Kidney tubule cell (primary cell): ENCODE data around the gene CREB5.

Source experiments
- DNase-seq: peaks from one replicate; pipeline ENCODE4 v3.0.0-alpha.2; 2018; ENCODE audit warnings: low spot score

The CREB5 gene

GRCh38 chr7:28685644-28686417 is 273.5 kb downstream of the CREB5 start:
- DNase-seq = peak; percentile 99

GRCh38 chr7:28686418-28686800 is 274.1 kb downstream of the CREB5 start:
- peak; percentile 81 for DNase-seq

GRCh38 chr7:28687537-28687936 is 275.2 kb downstream of the CREB5 start:
- no peak for DNase-seq

- no peak for DNase-seq
These were observed 275.9 kb downstream of the CREB5 start for GRCh38 chr7:28688174-28688573.

DNA sequence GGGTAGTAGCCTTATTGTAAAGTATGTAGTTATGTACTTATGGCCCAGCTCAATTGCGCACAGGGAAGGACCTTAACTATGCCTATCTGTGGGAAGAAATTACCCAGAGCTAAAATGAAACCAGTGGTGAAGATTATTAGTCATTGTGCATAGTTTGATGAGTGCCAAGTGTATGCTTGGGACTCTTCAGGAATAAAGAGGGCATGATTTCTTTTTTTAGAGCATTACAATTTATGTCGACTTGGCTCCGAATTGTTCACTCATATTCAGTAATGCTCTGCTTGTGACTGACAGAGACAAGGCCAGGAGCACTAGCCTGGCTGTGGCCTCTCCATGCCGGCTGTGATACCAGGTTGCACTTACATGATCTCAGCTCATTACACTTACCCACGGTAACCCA is 276.3 kb downstream of the CREB5 start:
- peak; percentile 68 for DNase-seq

GRCh38 chr7:28695300-28696295 is 283.3 kb downstream of the CREB5 start:
- DNase-seq = no peak

DNA sequence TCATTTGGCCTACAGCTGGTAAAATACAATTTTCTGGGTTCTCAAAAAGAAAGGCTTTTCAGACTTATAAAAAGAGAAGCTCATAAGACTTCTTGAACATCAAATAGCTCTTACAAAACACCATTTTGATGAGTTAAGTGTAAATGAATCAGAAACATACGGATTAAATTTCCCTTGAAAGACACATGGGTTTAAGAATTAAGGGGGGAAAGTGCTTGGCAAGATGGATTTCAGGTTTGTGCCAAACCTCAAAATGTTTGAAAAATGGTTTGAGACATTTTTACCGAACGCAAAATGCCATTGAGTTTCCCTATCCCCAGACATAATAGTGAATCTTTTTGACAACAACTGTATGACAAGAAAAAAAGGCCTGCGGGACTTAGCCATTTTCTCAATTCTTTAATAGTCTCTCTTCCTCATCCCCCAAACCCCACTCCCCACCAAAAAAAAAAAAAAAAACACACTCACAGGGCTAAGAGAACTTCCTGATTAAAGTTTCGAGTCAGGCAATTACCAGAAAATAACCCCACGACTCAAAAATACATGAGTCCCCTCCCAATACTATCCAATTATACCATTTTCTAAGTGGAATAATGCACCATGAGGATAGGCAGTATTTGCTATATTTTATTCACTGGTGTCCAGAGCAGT is 285.7 kb downstream of the CREB5 start:
- no peak for DNase-seq

DNA sequence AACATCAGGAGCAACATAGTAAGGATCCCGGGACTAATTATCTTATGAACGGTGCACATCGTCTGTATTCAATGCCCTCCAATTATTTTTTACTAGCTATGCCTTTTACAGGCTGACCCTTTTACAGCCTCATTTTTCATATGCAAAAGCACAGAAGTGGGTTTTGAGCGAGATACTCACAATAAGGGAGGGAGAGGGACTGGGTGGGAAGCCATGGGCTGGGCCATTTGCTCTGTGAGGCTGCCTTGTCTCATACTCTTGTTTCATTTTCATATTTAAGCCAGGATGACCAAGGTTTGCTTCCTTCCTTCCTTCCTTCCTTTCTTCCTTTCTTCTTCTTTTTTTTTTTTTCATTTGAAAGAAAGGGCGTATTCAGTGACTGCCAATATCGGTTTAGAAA is 286.5 kb downstream of the CREB5 start:
- no peak for DNase-seq

DNA sequence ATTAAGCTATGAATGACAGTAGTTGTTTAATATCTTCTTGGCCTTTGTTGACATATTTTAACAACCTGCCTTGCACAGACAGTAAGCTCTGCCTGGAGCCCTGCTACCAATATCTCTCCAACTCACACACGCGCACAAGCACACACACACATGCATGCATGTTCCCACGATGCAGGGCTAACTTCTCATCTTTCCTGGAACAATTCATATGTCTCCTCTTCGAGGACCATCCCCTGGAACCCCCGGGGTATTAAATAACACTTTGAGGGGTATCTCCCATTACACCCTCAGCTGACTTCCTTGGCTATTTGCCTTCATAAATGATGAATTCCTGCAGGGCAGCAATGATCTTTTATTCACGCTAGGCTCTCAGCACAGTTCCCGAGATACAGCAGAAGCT is 287.8 kb downstream of the CREB5 start:
- no peak for DNase-seq

DNA sequence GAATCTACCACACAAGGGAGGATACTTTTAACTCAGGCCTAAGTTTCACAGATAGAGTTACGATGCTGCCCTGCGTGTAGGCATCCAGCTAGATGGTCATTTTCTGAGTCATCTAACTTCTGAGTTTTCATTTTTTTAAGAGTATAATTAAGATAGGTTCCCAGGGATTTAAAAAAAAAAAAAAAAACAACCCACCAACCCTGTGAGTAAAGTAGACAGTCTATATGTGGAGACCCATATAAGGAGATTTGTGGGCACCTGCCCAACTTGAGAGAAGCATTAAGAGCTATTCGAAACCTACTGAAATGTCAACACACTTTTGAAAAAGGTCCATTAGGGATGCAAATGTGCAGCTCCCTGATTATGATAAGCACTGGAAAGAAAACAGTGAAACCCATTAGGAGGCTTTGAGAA is 288.5 kb downstream of the CREB5 start:
- no peak for DNase-seq

GRCh38 chr7:28701731-28702130 is 289.4 kb downstream of the CREB5 start:
- DNase-seq = no peak

- DNase-seq = no peak
These were observed 289.9 kb downstream of the CREB5 start for GRCh38 chr7:28702171-28702570.

- no peak for DNase-seq
These were observed 290.9 kb downstream of the CREB5 start for GRCh38 chr7:28703037-28703765.

DNA sequence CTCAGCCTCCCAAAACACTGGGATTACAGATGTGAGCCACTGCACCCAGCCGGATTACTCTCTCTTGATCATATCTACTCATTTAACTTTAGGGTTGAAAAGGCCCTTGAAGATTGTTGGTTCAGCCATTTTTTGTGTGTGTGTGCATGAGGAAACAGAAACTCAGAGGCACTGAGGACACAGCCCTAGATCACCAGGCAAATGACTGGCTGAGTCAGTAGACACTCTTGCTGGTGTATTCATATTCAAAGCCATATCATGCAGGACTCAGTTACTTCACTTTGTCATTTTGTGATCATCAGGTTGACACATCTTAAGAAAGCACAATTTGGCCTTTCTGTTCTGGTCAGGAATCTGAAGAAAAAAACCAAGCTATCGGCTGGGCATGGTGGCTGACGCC is 292.4 kb downstream of the CREB5 start:
- no peak for DNase-seq

- DNase-seq = no peak
These were observed 293.0 kb downstream of the CREB5 start for GRCh38 chr7:28705350-28705749.

- no peak for DNase-seq
These were observed 294.3 kb downstream of the CREB5 start for GRCh38 chr7:28706584-28706983.

DNA sequence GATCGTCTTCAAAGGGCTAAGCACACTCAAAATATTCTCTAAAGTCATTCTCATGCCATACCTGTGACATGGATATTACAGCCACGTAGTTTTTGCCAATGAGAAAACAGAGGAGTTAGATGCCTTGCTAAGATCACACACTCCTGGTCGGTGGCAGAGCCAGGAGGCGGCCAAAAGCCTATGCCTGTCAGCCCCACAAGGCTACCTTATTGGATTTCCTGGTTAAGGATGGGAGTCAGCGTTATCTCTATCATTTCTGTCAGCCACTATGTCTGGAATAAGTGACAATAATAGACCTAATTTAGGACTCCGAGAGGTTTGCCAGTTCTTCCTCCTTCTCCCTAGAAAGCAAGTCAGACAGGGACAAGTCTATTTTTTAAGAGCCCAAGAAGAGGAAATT is 295.0 kb downstream of the CREB5 start:
- DNase-seq = no peak

DNA sequence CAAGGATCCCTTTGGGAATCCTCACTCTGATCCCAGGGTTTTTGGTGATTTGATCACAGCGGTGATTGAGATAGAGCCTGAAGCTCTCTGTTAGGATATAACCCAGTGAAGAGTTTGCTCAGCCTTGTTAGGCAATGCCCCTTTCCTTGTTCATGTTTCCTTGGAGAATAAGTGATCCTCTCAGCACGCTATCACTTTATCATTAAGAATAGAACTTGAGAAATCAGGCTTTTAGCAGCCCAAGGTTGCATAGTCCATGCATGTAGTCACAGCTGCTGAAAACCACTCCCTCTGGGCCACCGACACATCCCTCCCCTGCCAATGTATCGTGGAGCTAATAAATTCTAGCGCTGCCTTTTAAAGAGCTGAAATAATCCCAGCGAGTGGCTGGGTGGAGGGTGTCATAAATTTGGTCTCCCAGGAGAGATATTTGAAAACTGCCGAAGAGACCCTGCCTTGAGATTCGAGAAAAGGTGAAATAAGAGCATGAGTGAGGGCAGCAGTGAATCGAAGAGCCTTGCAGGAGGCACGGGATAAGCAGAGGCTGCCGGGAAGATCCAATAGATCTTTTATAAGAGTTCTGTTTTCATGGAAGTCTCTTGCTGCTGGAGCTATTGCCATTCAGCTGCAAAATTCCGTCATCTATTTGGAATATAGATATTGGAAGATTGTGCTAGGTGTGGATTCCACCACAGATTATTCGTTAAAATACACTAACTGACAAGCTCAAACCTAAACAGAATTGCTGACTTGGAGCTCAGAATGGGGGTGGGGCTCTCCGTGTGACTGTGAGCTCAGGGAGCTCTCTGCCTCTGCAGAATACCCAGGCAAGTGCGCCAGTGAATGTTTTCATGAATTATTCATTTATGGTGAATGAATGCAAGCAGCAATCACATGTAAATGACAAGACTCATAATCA is 296.0 kb downstream of the CREB5 start:
- peak; percentile 84 for DNase-seq

DNA sequence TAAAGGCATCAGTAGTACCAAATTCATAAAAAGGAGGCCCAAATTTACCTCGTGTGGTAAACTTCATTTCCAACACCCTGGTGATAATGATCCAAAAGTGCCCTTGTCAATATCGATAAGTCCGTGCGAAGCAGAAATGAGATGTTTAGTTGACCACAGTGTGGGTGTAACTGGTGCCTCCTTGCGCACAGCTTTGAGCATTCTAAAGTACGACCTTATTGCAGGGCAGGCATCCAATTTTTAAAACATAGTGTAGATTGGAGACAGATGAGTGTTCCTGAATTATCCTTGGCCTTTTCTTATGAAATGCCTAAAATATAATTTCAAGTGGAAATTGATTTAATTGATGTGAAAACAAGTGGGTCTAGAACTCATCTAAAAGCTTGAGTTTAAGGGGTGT is 297.4 kb downstream of the CREB5 start:
- DNase-seq = no peak

GRCh38 chr7:28711114-28711513 is 298.8 kb downstream of the CREB5 start:
- DNase-seq = peak; percentile 43
